ENCODE data around the gene AUTS2.

GRCh38 chr7:70808876-70809275 is 1210.6 kb downstream of the AUTS2 start:
- TF ChIP-seq EZH2phosphoT487 (conservative IDR thresholded peaks at IDR 0.05; ENCODE audit: low read length): no peak
- TF ChIP-seq CTCF (IDR thresholded peaks at IDR 0.05; ENCODE audit: insufficient read depth, low read length, poor library complexity, severe bottlenecking): no peak

Measured in SU-DHL-6 (cell line).